ENCODE measurements around the gene PHLPP1. TPM values are rescaled to one million over a fixed set of nuclear protein-coding genes. Genes with fewer than 3 reads are reported as not detected.

PHLPP1 gene
- total RNA-seq, 1 donor from 2014 or later = 3.4 TPM

DNA sequence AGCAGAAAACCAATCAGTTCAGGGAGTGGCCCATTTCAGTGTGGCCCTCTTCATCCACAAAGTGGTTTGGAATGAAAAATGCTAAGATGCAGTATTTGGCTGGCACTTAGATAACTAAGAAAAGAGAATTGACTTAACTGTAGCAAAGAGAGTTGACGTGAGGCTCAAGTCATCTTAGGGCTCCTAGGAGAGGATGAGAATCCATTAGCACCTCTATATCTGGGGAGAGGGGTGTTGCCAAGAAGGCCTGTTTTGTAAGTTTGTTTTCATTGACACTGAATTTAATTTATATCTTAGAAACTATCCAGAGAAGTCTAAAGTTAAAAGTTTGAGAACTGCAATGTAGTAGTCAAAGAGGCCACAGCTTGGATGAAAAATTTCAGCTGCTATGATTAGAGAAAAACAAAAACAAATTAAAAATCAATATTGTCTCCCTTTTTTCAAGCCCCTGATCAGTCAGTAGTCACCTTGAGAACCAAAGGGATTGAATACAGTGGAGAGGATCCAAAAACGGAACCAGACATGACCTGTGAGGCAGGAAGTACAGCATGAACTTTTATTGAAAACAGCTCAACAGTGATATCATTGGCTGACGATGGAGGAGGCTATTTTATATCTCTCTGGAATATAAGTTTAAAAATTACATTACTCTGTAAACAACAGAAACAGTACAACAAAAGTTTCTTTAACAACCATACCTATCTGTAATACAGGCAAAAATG, 52.7 kb downstream of the PHLPP1 start:
- Histone ChIP-seq H3K36me3 (ENCODE audit: control insufficient read depth, insufficient read depth, low read length) (no peaks in the 10 kb centered on the region), H3K27me3 (ENCODE audit: control insufficient read depth, insufficient read depth, low read length) (no peaks in the 10 kb centered on the region), H3K4me3 (ENCODE audit: low read depth, low read length) (no peak overlapping the region)
- DNase-seq (ENCODE audit: low read depth) = no peak
- TF ChIP-seq, protein P1, sequence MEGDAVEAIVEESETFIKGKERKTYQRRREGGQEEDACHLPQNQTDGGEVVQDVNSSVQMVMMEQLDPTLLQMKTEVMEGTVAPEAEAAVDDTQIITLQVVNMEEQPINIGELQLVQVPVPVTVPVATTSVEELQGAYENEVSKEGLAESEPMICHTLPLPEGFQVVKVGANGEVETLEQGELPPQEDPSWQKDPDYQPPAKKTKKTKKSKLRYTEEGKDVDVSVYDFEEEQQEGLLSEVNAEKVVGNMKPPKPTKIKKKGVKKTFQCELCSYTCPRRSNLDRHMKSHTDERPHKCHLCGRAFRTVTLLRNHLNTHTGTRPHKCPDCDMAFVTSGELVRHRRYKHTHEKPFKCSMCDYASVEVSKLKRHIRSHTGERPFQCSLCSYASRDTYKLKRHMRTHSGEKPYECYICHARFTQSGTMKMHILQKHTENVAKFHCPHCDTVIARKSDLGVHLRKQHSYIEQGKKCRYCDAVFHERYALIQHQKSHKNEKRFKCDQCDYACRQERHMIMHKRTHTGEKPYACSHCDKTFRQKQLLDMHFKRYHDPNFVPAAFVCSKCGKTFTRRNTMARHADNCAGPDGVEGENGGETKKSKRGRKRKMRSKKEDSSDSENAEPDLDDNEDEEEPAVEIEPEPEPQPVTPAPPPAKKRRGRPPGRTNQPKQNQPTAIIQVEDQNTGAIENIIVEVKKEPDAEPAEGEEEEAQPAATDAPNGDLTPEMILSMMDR (IDR thresholded peaks at IDR 0.05; ENCODE audit: insufficient read depth, low read length, severe bottlenecking) = no peak
- no peak for FAIRE-seq

DNA sequence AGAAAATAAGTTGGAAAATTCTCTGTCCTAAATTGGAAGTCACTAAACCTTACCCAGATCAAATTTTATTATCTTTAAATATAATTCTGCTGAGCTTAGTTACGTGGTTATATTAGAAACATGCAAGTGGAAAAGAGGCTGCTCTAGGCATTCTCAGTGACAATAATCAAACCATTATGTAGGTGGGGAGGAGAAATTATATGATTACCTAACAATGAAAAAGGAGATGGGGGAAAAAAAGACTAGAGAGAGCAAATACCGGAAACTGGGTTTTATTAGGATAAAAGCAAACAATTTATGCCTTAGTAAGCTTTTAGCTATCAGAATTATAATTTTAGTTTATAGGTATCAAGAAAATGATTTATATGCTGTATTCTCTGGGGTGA, 53.2 kb downstream of the PHLPP1 start:
- FAIRE-seq (no peak), DNase-seq (ENCODE audit: low read depth) (no peak)
- Histone ChIP-seq H3K27me3 (ENCODE audit: control insufficient read depth, insufficient read depth, low read length) (no peaks in the 10 kb centered on the region), H3K4me3 (ENCODE audit: low read depth, low read length) (no peak overlapping the region), H3K36me3 (ENCODE audit: control insufficient read depth, insufficient read depth, low read length) (no peaks in the 10 kb centered on the region)
- TF ChIP-seq, protein P1 (IDR thresholded peaks at IDR 0.05; ENCODE audit: insufficient read depth, low read length, severe bottlenecking) = no peak

DNA sequence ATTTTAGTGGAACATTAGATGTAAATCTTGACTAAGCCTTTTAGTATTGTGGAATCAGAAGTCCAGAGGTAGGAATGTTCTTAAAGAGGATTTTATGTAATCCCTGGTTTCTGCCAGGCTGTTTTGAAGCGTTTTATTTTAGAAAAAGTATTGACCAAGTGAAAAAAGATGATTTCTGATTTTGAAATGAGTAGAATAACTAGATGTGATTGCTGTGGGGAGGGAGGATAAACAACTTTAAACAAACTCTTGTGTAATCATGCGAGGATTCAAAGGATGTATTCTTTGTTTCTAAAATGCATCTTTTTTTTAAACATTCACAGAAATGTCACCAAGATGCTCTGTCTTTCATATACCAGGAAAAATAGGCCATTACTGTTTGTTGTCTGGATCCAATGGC, 53.9 kb downstream of the PHLPP1 start:
- Histone ChIP-seq H3K36me3 (ENCODE audit: control insufficient read depth, insufficient read depth, low read length) (no peaks in the 10 kb centered on the region), H3K4me3 (ENCODE audit: low read depth, low read length) (no peak overlapping the region), H3K27me3 (ENCODE audit: control insufficient read depth, insufficient read depth, low read length) (no peaks in the 10 kb centered on the region)
- TF ChIP-seq, protein P1 (IDR thresholded peaks at IDR 0.05; ENCODE audit: insufficient read depth, low read length, severe bottlenecking) = no peak
- no peak for DNase-seq (ENCODE audit: low read depth)
- no peak for FAIRE-seq

DNA sequence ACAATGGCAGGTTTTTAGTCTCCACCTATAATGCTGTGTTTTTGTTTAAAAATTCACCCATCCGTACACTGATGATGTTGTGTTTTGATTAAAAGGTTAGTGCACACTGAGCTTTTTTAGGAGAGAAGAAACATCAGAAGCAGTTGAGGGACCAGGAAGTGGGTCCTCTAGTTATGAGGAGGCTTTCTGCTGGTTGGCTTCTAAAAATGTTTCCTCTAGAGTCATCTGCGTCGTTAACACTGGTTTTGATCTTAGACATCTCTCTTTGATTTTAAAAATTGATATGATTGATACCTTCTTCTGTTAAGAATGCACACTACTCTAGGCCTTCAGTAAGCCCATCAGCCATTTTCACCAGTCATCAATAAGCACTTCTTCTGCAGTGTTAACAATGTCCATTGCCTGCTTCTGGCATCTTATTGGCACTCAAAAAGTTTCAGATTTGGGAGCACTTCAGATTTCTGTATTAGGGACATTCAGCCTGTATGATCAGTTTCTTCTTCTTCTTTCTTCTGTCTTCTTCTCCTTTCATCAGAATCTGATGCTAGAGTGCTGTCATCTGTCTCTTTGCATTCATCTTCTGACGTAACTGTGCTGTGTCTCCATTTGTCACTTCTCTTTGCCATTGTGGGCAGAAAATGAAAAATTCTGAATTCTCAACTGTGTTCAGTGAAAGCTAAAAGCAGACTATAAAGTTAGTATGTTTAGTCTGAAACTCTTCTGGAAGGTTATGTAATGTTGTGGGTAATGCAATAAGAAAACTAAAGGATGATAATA, 56.3 kb downstream of the PHLPP1 start:
- H3K36me3 ChIP-seq (ENCODE audit: control insufficient read depth, insufficient read depth, low read length) = no peaks in the 10 kb centered on the region
- TF ChIP-seq, protein P1 (IDR thresholded peaks at IDR 0.05; ENCODE audit: insufficient read depth, low read length, severe bottlenecking) = no peak
- DNase-seq (ENCODE audit: low read depth) = no peak
- FAIRE-seq = no peak
- no peaks in the 10 kb centered on the region for H3K27me3 ChIP-seq (ENCODE audit: control insufficient read depth, insufficient read depth, low read length)
- H3K4me3 ChIP-seq (ENCODE audit: low read depth, low read length) = no peak overlapping the region

DNA sequence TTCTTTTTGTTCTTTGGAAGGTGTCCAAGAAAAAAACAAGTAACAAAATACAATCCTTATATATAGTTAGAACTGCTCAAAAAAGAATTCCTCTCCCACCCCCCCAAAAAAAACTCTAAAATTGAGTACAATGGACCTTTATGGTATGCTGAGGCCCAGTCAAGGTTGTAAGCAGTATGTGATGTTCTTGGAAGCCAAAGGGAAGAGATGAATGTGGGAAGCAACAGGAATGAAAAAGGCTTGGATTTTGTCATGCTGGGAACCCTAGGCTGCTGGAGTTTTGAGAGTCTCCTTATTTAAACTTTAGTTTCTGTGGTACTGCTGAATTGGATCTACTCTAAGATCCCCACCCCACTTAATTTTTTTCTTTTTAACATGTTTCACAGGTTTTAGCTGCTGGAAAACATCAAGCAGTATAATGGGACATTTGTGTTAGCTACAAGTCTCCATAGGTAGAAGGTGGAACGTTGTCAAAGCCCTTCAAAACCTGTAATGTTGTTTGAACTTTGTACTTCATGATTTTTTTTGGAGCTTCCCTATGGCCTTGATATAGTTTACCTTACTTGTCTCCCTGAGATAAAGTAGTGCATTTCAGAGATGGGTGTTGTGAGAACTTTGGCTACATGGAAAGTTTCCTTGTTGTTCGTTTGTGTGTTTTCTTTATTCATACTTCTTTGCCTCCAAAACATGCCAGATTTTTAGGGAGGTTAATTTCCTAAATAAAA, 57.7 kb downstream of the PHLPP1 start:
- FAIRE-seq = no peak
- no peak overlapping the region for H3K4me3 ChIP-seq (ENCODE audit: low read depth, low read length)

More for the DNA sequence above, 57.7 kb downstream of the PHLPP1 start:
- TF ChIP-seq, protein P1 (IDR thresholded peaks at IDR 0.05; ENCODE audit: insufficient read depth, low read length, severe bottlenecking) = no peak
- no peak for DNase-seq (ENCODE audit: low read depth)
- no peaks in the 10 kb centered on the region for H3K27me3 ChIP-seq (ENCODE audit: control insufficient read depth, insufficient read depth, low read length)
- H3K36me3 ChIP-seq (ENCODE audit: control insufficient read depth, insufficient read depth, low read length) = no peaks in the 10 kb centered on the region
